Measurements from ENCODE around the gene TMEM259. TPM values are rescaled to one million over a fixed set of nuclear protein-coding genes. Genes with fewer than 3 reads are reported as not detected.
A peak's percentile ranks its signal among the peaks of the same experiment; 100 is the strongest.

TMEM259 gene
- total and polyA plus RNA-seq, 2 of the 13 experiments (the other 11 are each of a cell fraction or from before 2014, with no cell fraction given), result 64.7 to 164 TPM

DNA sequence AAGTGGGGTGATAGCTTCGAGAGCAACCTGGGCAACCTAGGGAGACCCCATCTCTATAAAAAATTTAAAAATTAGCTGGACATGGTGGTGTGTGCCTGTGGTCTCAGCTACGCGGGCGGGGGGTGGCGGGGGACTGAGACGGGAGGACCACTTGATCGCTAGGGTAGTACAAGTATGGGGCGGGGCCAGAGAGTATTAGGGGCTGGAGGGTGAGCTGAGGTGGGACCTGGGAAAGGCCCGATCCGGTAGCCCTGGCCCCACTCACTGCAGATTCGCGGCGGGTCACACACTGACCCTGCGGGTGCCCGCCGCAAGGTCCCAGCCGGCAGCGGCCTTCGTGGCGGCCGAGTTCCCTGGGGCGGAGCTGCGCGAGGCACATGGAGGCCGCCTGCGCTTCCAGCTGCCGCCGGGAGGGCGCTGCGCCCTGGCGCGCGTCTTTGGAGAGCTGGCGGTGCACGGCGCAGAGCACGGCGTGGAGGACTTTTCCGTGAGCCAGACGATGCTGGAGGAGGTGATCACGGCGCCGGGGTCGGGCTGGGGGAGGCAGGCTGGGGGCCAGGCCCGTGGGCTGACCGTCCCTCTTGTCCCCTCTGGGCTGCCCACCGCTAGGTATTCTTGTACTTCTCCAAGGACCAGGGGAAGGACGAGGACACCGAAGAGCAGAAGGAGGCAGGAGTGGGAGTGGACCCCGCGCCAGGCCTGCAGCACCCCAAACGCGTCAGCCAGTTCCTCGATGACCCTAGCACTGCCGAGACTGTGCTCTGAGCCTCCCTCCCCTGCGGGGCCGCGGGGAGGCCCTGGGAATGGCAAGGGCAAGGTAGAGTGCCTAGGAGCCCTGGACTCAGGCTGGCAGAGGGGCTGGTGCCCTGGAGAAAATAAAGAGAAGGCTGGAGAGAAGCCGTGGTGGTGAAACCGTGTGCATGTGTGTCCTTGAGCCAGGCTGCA is 44.0 kb upstream of the TMEM259 start (continued):
- TF ChIP-seq HMGXB4 (CRISPR knock-in tag; IDR thresholded peaks at IDR 0.05; ENCODE audit: borderline replicate concordance in 1 of 2, low read depth in 1 of 2), result peak; percentile 61 to 84; a peak in 3 of 4 replicates
- no peak for TF ChIP-seq CBX1 (IDR thresholded peaks at IDR 0.05; ENCODE audit: low read depth)
- TF ChIP-seq TBX2 (CRISPR knock-in tag; IDR thresholded peaks at IDR 0.05; ENCODE audit: borderline replicate concordance), result 0 out of 2 replicates have a peak, but pooled peaks have one; percentile 42
- no peak for TF ChIP-seq SNRNP70 (IDR thresholded peaks at IDR 0.05; ENCODE audit: low read depth, low read length)
- no peak for TF ChIP-seq KAT7 (CRISPR knock-in tag; IDR thresholded peaks at IDR 0.05; ENCODE audit: borderline replicate concordance)
- no peak for TF ChIP-seq ZNF720 (CRISPR knock-in tag; IDR thresholded peaks at IDR 0.05)
- peak; percentile 73; the same call in 1 of the 2 replicates for TF ChIP-seq ZNF616 (CRISPR knock-in tag; IDR thresholded peaks at IDR 0.05; ENCODE audit: low read depth)
- TF ChIP-seq MIER3 (CRISPR knock-in tag; IDR thresholded peaks at IDR 0.05; ENCODE audit: borderline replicate concordance), result peak; percentile 14; the same call in 1 of the 2 replicates
- no peak for TF ChIP-seq ESRRA (CRISPR knock-in tag; IDR thresholded peaks at IDR 0.05; ENCODE audit: low read depth)
- no peak for TF ChIP-seq ZNF431 (CRISPR knock-in tag; IDR thresholded peaks at IDR 0.05; ENCODE audit: borderline replicate concordance, low read depth)
- TF ChIP-seq BORCS8-MEF2B (CRISPR knock-in tag; IDR thresholded peaks at IDR 0.05), result no peak
- TF ChIP-seq, protein P1, sequence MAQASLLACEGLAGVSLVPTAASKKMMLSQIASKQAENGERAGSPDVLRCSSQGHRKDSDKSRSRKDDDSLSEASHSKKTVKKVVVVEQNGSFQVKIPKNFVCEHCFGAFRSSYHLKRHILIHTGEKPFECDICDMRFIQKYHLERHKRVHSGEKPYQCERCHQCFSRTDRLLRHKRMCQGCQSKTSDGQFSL (CRISPR knock-in tag; IDR thresholded peaks at IDR 0.05), result no peak
- TF ChIP-seq ZGPAT (CRISPR knock-in tag; IDR thresholded peaks at IDR 0.05), result no peak; the same call in 1 of the 2 replicates
- TF ChIP-seq SP140L (CRISPR knock-in tag; IDR thresholded peaks at IDR 0.05; ENCODE audit: borderline replicate concordance), result no peak
- TF ChIP-seq PHF20 (CRISPR knock-in tag; IDR thresholded peaks at IDR 0.05), result no peak
- TF ChIP-seq ZNF260 (CRISPR knock-in tag; IDR thresholded peaks at IDR 0.05; ENCODE audit: borderline replicate concordance, low read depth), result no peak
- TF ChIP-seq ATF7-NPFF (CRISPR knock-in tag; IDR thresholded peaks at IDR 0.05; ENCODE audit: low read depth), result peak; percentile 58; the same call in 1 of the 2 replicates
- peak; percentile 81 for TF ChIP-seq ZNF232 (CRISPR knock-in tag; IDR thresholded peaks at IDR 0.05; ENCODE audit: borderline replicate concordance)
- TF ChIP-seq SRSF9 (IDR thresholded peaks at IDR 0.05; ENCODE audit: borderline replicate concordance, insufficient read depth, low read depth, low read length, poor library complexity, severe bottlenecking), result no peak
- no peak for TF ChIP-seq ZKSCAN5 (CRISPR knock-in tag; IDR thresholded peaks at IDR 0.05)
- peak; percentile 61 for TF ChIP-seq MXD1 (CRISPR knock-in tag; IDR thresholded peaks at IDR 0.05)
- TF ChIP-seq ZBTB33 (CRISPR knock-in tag; IDR thresholded peaks at IDR 0.05), result peak; percentile 71; the same call in 1 of the 2 replicates

All from HepG2 (cell line).